Breast epithelium (tissue), 3 donors: ENCODE results near the gene IFT80.

Experiments
- CTCF ChIP-seq, 3 donors: fragments of 450-650 bp; IDR thresholded peaks; one replicate each; pipeline ENCODE4 v1.5.1; 2016 to 2017; ENCODE audit warnings: antibody characterized with exemption in 3 of 3, mild to moderate bottlenecking in 3 of 3, moderate library complexity in 3 of 3
- POLR2A ChIP-seq: fragments of 450-650 bp; IDR thresholded peaks from one replicate; pipeline ENCODE4 v1.6.1; 2016; ENCODE audit warnings: antibody characterized with exemption, mild to moderate bottlenecking, moderate library complexity
- POLR2AphosphoS5 ChIP-seq, 3 donors: sonication (generic); formaldehyde crosslinking; IDR thresholded peaks; one replicate each; pipeline ENCODE4 v1.6.1; 2017; ENCODE audit warnings: antibody characterized with exemption in 3 of 3

- TF ChIP-seq CTCF (IDR thresholded peaks at IDR 0.05): no peak
- no peak for TF ChIP-seq POLR2A
- no peak for TF ChIP-seq POLR2AphosphoS5 (IDR thresholded peaks at IDR 0.05)
Observed at GRCh38 chr3:160278210-160278609, 120.8 kb downstream of the IFT80 start.
